GM23248 (cell line): ENCODE data around the gene EDC3.

Experiments
- EZH2 ChIP-seq: fragments of 200-600 bp; sonication (generic); IDR thresholded peaks from 2 replicates; pipeline ENCODE4 v1.6.1; 2018; ENCODE audit warnings: antibody characterized with exemption, mild to moderate bottlenecking; ENCODE audit not compliant: insufficient read depth, poor library complexity, severe bottlenecking
- EZH2phosphoT487 ChIP-seq: fragments of 200-600 bp; sonication (generic); IDR thresholded peaks from 2 replicates; pipeline ENCODE4 v1.6.1; 2018; ENCODE audit warnings: antibody characterized with exemption, moderate library complexity, mild to moderate bottlenecking, low read depth; ENCODE audit not compliant: insufficient read depth

GRCh38 chr15:74603789-74604705 lies 91.8 kb downstream of the EDC3 start:
- TF ChIP-seq EZH2 (no peak), EZH2phosphoT487 (no peak)
